WI38 (cell line): ENCODE measurements around the gene CNPY4.

Experiments used
- H3K4me3 ChIP-seq: 2 replicates; pipeline ENCODE4 v1.5.1; 2011; ENCODE audit warnings: low read depth, mild to moderate bottlenecking, control low read depth, low read length
- TF ChIP-seq, protein P1 (sequence below): IDR thresholded peaks from 2 replicates; pipeline ENCODE4 v1.5.1; 2012; ENCODE audit warnings: low read depth, mild to moderate bottlenecking, control low read depth, low read length

CNPY4 gene

DNA sequence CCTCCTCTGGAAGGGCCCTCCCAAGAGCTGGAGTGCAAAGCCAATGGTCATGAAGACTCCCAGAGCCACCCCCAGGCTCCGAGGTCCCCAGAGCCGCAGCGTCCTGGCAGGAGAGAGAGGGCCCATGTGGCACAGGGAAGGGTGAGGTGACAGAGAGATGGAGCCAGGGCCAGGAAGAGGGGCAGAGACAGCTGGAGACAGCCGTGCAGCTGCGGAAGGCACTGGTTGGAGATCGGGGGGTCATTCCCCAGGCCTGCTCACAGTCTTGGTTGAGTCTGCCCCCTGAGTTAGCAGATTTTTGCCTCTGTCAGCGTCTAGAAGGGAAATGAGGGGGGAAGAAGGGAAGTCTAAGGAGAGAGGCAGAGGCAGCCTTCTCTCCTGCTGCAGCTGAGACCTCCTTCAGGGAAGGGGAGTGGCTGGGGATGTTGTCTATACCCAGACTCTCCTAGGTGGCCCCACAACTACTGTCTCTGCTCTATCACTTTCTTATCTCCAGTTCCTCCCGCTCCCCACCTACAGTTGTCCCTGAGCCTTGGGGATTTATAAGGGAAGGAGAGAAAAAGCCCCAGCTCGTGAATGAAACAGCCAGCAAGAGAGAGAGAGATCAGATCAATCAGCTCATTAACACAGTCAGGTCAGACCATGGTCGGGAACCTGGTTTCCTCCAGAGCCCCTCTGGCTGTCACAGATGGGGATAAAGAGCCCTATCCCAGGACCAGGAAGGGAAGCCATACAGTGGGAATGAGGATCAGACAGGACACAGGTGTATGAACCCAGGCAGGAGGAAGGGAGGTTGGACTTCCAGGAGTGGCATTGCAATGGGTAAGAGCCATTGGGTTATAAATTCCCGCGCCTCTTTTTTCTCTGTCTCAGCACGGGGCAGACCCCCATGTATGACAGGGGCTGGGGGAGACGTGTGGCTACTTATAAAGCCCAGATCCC, 47.8 kb downstream of the CNPY4 start:
- peak overlapping the region; percentile 64 for H3K4me3 ChIP-seq
- TF ChIP-seq, protein P1, sequence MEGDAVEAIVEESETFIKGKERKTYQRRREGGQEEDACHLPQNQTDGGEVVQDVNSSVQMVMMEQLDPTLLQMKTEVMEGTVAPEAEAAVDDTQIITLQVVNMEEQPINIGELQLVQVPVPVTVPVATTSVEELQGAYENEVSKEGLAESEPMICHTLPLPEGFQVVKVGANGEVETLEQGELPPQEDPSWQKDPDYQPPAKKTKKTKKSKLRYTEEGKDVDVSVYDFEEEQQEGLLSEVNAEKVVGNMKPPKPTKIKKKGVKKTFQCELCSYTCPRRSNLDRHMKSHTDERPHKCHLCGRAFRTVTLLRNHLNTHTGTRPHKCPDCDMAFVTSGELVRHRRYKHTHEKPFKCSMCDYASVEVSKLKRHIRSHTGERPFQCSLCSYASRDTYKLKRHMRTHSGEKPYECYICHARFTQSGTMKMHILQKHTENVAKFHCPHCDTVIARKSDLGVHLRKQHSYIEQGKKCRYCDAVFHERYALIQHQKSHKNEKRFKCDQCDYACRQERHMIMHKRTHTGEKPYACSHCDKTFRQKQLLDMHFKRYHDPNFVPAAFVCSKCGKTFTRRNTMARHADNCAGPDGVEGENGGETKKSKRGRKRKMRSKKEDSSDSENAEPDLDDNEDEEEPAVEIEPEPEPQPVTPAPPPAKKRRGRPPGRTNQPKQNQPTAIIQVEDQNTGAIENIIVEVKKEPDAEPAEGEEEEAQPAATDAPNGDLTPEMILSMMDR, result no peak

- TF ChIP-seq, protein P1, result no peak
- H3K4me3 ChIP-seq, result peak overlapping the region; percentile 64
Observed at GRCh38 chr7:100167912-100168323, 48.5 kb downstream of the CNPY4 start.

DNA sequence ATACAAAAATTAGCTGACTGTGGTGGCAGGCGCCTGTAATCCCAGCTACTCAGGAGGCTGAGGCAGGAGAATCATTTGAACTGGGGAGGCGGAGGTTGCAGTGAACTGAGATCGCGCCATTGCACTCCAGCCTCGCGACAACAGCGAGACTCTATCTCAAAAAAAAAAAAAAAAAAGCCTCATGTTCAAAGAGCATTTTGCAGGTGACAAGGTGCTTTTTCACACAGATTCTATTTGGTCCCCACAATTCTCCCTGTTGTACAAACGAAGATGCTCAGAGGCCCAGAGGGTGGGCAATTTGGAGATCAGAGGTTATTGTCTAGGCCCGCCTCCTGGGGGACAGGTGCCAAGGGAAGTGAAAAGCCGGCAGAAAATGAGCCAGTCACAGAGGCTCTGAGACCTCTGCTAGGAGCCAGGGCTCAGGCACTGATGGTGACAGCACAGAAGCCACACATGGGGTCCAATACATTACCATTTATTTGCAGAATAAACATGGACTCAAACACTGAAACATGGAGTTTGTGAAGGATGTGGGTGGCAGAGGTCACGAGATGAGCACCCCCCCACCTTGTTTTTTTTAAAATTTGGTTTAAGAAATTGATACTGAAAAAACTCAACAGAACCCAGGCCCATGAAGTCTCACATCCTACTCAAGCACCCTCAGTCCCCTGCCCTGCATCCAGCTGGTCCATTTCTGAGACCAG, 49.9 kb downstream of the CNPY4 start:
- TF ChIP-seq, protein P1, result no peak
- no peak overlapping the region for H3K4me3 ChIP-seq

GRCh38 chr7:100170101-100170897, 50.9 kb downstream of the CNPY4 start:
- TF ChIP-seq, protein P1, result no peak
- no peak overlapping the region for H3K4me3 ChIP-seq

GRCh38 chr7:100171087-100171681, 51.8 kb downstream of the CNPY4 start:
- H3K4me3 ChIP-seq, result no peak overlapping the region
- TF ChIP-seq, protein P1, result no peak

DNA sequence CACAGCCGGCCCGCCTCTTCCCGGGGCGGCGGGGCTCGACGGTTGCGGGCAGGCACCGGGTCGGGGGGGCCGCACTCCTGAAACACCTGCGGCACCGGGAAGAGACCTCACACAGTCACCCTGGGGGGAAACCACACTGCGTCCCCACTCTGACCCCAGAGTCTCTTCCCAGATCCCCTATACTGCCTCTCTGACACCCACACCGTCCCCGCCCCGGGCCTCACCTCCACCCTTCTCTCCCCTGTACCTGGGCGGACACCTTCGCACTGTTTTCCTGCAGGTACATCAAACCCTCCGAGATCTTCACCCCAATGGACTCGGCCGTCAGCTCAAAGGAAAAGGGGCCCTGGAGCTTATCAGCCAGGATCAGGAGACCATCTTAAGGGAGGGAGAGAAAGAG, 52.4 kb downstream of the CNPY4 start:
- TF ChIP-seq, protein P1, result no peak
- H3K4me3 ChIP-seq, result no peak overlapping the region
